H1 (cell line): ENCODE results near the gene CCDC78. TPM values are rescaled to one million over a fixed set of nuclear protein-coding genes. Genes with fewer than 3 reads are reported as not detected.

Experiments used
- CTCF ChIA-PET: fragments of 300-600 bp; sonication (Branson Sonifier 250); formaldehyde crosslinking; loops from one replicate; lab custom pipeline; 2021; ENCODE audit not compliant: partially characterized antibody; lab: Charles Lee
- POLR2A ChIA-PET: fragments of 300-600 bp; sonication (Branson Sonifier 250); formaldehyde crosslinking; loops from one replicate; lab custom pipeline; 2021; ENCODE audit warnings: inconsistent platforms; ENCODE audit not compliant: partially characterized antibody; lab: Charles Lee
- DNase-seq, 2 experiments: peaks; one replicate each; pipeline versions ENCODE4 v3.0.0 to v3.0.0-alpha.2; 2010 to 2022; ENCODE audit warnings: low spot score in 2 of 2, low read depth in 1 of 2, mixed read lengths in 1 of 2
- FAIRE-seq: peaks from 2 replicates; lab custom pipeline; 2011; peaks lifted over from hg19 to GRCh38; lab: Jason Lieb, UNC
- H2AFZ ChIP-seq: 2 replicates; pipeline ENCODE4 v1.8.1; 2012; ENCODE audit warnings: low read length, inconsistent platforms
- H2AK5ac ChIP-seq: 2 replicates; pipeline ENCODE4 v1.6.1; 2013; ENCODE audit warnings: low read depth, low read length
- H2BK120ac ChIP-seq: replicated peaks from 2 replicates; pipeline ENCODE3; 2013; ENCODE audit warnings: low read depth, low read length, inconsistent platforms
- H2BK12ac ChIP-seq: 2 replicates; pipeline ENCODE4 v1.6.1; 2013; ENCODE audit warnings: low read depth, low read length
- H2BK15ac ChIP-seq: 2 replicates; pipeline ENCODE4 v1.6.1; 2013; ENCODE audit warnings: low read length
- H2BK20ac ChIP-seq: 2 replicates; pipeline ENCODE4 v1.6.1; 2013; ENCODE audit warnings: low read length
- H2BK5ac ChIP-seq: 2 replicates; pipeline ENCODE4 v1.6.1; 2013; ENCODE audit warnings: low read depth, low read length
- H3K14ac ChIP-seq: 2 replicates; pipeline ENCODE4 v1.6.1; 2013; ENCODE audit warnings: inconsistent platforms; ENCODE audit not compliant: insufficient read length
- H3K18ac ChIP-seq: 2 replicates; pipeline ENCODE4 v1.6.1; 2013; ENCODE audit warnings: low read length; ENCODE audit errors: extremely low read depth
- H3K23ac ChIP-seq: 2 replicates; pipeline ENCODE4 v1.6.1; 2013; ENCODE audit warnings: inconsistent platforms; ENCODE audit not compliant: insufficient read length
- H3K23me2 ChIP-seq: 2 replicates; pipeline ENCODE4 v1.6.1; 2013; ENCODE audit warnings: low read depth, low read length
- H3K27ac ChIP-seq: 2 replicates; pipeline ENCODE4 v1.6.1; 2011; ENCODE audit warnings: low read depth, low read length, inconsistent platforms
- H3K27me3 ChIP-seq, 4 experiments: replicated peaks in 1 of 4; 1 replicate in 1 of 4; 2 replicates in 3 of 4; pipeline versions ENCODE4 v1.6.1 to v1.8.1; 2011 to 2013; ENCODE audit warnings: low read length in 3 of 4, mild to moderate bottlenecking in 3 of 4, inconsistent platforms in 2 of 4, mixed read lengths in 2 of 4, moderate library complexity in 1 of 4; ENCODE audit not compliant: control insufficient read depth in 3 of 4, insufficient read depth in 3 of 4; ENCODE audit errors: extremely low read depth in 1 of 4
- H3K36me3 ChIP-seq, 4 experiments: 2 replicates each; pipeline versions ENCODE4 v1.6.1 to v1.8.1; 2011 to 2013; ENCODE audit warnings: mild to moderate bottlenecking in 4 of 4, low read length in 3 of 4, moderate library complexity in 2 of 4, control low read depth in 1 of 4, inconsistent platforms in 1 of 4; ENCODE audit not compliant: insufficient read depth in 4 of 4, control insufficient read depth in 2 of 4
- H3K4ac ChIP-seq: replicated peaks from 2 replicates; pipeline ENCODE3; 2013; ENCODE audit warnings: low read length, low read depth, mixed read lengths, inconsistent platforms; ENCODE audit not compliant: insufficient read length
- H3K4me1 ChIP-seq, 4 experiments: replicated peaks in 1 of 4; 1 replicate in 1 of 4; 2 replicates in 3 of 4; pipeline versions ENCODE4 v1.6.1 to v1.8.1; 2011 to 2013; ENCODE audit warnings: low read length in 3 of 4, inconsistent platforms in 2 of 4, mixed read lengths in 1 of 4; ENCODE audit not compliant: insufficient read depth in 4 of 4, control insufficient read depth in 3 of 4
- H3K4me2 ChIP-seq, 2 experiments: 2 replicates each; pipeline versions ENCODE4 v1.6.1 to v1.8.1; 2011 to 2013; ENCODE audit warnings: low read depth in 2 of 2, low read length in 2 of 2, control low read depth in 1 of 2, inconsistent platforms in 1 of 2, mild to moderate bottlenecking in 1 of 2; ENCODE audit not compliant: insufficient read depth in 1 of 2
- H3K4me3 ChIP-seq, 4 experiments: fragments of 200-600, 300-600 bp in 1 of 4; sonication (generic), shearing (Covaris generic), sonication (Bioruptor Twin) in 1 of 4; 2 replicates each; pipeline versions ENCODE4 v1.5.1 to v1.8.1; 2011 to 2016; ENCODE audit warnings: low read length in 4 of 4, low read depth in 3 of 4, control low read depth in 2 of 4, inconsistent platforms in 2 of 4, mild to moderate bottlenecking in 2 of 4, mixed read lengths in 1 of 4, moderate library complexity in 1 of 4; ENCODE audit not compliant: insufficient read depth in 2 of 4; ENCODE audit errors: extremely low read depth in 1 of 4
- H3K56ac ChIP-seq: replicated peaks from 2 replicates; pipeline ENCODE3; 2013; ENCODE audit warnings: low read depth, mild to moderate bottlenecking, mixed read lengths, low read length, inconsistent platforms; ENCODE audit not compliant: insufficient read length
- H3K79me1 ChIP-seq: 2 replicates; pipeline ENCODE4 v1.6.1; 2013; ENCODE audit warnings: low read depth, low read length, control low read depth
- H3K79me2 ChIP-seq, 2 experiments: 2 replicates each; pipeline versions ENCODE4 v1.6.1 to v1.8.1; 2012 to 2013; ENCODE audit warnings: low read length in 2 of 2, mild to moderate bottlenecking in 2 of 2, inconsistent platforms in 1 of 2; ENCODE audit not compliant: insufficient read depth in 2 of 2, control insufficient read depth in 1 of 2
- H3K9ac ChIP-seq, 4 experiments: replicated peaks in 1 of 4; 1 replicate in 1 of 4; 2 replicates in 3 of 4; pipeline versions ENCODE4 v1.6.1 to v1.8.1; 2011 to 2013; ENCODE audit warnings: low read depth in 3 of 4, low read length in 3 of 4, control low read depth in 2 of 4, mild to moderate bottlenecking in 2 of 4, moderate library complexity in 2 of 4, inconsistent platforms in 1 of 4; ENCODE audit errors: extremely low read depth in 1 of 4
- H3K9me3 ChIP-seq, 2 experiments: 2 replicates each; pipeline versions ENCODE4 v1.6.1 to v1.8.1; 2012 to 2013; ENCODE audit warnings: mild to moderate bottlenecking in 2 of 2, moderate library complexity in 2 of 2, control low read depth in 1 of 2, inconsistent platforms in 1 of 2, low read depth in 1 of 2, low read length in 1 of 2, mixed read lengths in 1 of 2; ENCODE audit not compliant: insufficient read depth in 2 of 2
- H4K20me1 ChIP-seq, 2 experiments: replicated peaks in 1 of 2; 2 replicates each; pipeline versions ENCODE3 to v1.8.1; 2011 to 2013; ENCODE audit warnings: inconsistent platforms in 2 of 2, low read length in 2 of 2, mild to moderate bottlenecking in 1 of 2; ENCODE audit not compliant: insufficient read depth in 2 of 2, control insufficient read depth in 1 of 2
- H4K5ac ChIP-seq: 2 replicates; pipeline ENCODE4 v1.6.1; 2013; ENCODE audit warnings: low read length, low read depth, mixed read lengths, inconsistent platforms; ENCODE audit not compliant: insufficient read length
- H4K8ac ChIP-seq: 2 replicates; pipeline ENCODE4 v1.8.0; 2013; ENCODE audit warnings: mild to moderate bottlenecking, moderate library complexity, low read length, inconsistent platforms; ENCODE audit not compliant: insufficient read depth; ENCODE audit errors: extremely low read depth
- H4K91ac ChIP-seq: replicated peaks from 2 replicates; pipeline ENCODE3; 2013; ENCODE audit warnings: low read length, mixed read lengths, inconsistent platforms; ENCODE audit not compliant: insufficient read length
- ASH2L ChIP-seq: fragments of 200-600, 300-600 bp; sonication (generic); IDR thresholded peaks from one replicate; pipeline ENCODE4 v1.7.1; 2017; ENCODE audit warnings: low read length
- GABPA ChIP-seq: IDR thresholded peaks from 2 replicates; pipeline ENCODE4 v1.6.1; 2011; ENCODE audit warnings: mild to moderate bottlenecking, low read length, moderate library complexity, borderline replicate concordance; ENCODE audit not compliant: insufficient read depth
- KDM4A ChIP-seq: IDR thresholded peaks from one replicate; pipeline ENCODE4 v1.7.1; 2012; ENCODE audit warnings: low read depth, mild to moderate bottlenecking, moderate library complexity, low read length, inconsistent platforms; ENCODE audit not compliant: severe bottlenecking
- POLR2A ChIP-seq, 2 experiments: IDR thresholded peaks; 1 replicate in 1 of 2; 2 replicates in 1 of 2; pipeline ENCODE4 v1.6.1; 2011; ENCODE audit warnings: low read depth in 2 of 2, low read length in 2 of 2, mild to moderate bottlenecking in 2 of 2; ENCODE audit errors: control extremely low read depth in 1 of 2
- SIRT6 ChIP-seq: IDR thresholded peaks from one replicate; pipeline ENCODE4 v1.7.1; 2012; ENCODE audit warnings: low read length, inconsistent platforms
- TAF7 ChIP-seq: optimal IDR thresholded peaks from 2 replicates; pipeline ENCODE3; 2011; ENCODE audit warnings: low read depth, mild to moderate bottlenecking, inconsistent platforms, low read length, moderate library complexity, borderline replicate concordance
- WGBS, 2 experiments: shearing (Covaris generic) in 1 of 2; methylation state at CpG; one replicate each; pipeline versions ENCODE4 v1.1.6 to v1.1.7; 2013 to 2015; ENCODE audit warnings: low lambda C conversion rate in 2 of 2, mixed read lengths in 2 of 2, inconsistent platforms in 1 of 2, low coverage in 1 of 2, missing lambda C conversion rate in 1 of 2; ENCODE audit not compliant: insufficient replicate concordance in 2 of 2, insufficient coverage in 1 of 2, insufficient read length in 1 of 2; ENCODE audit errors: extremely low coverage in 1 of 2, missing lambda C conversion rate in 1 of 2; 5-methylcytosine and 5-hydroxymethylcytosine counted together
- polyA plus RNA-seq, 7 experiments: library from polyadenylated mRNA; depleted of rRNA in 3 of 7; stranded (reverse) in 5 of 7; unstranded in 2 of 7; fragments of >200 nt in 5 of 7; fragments of 200-250 nt in 2 of 7; gene quantifications; 1 replicate in 5 of 7; 2 replicates in 1 of 7; 4 replicates in 1 of 7; pipeline versions ENCODE4 v1.2.1 to v1.2.3, GENCODE V29; 2011 to 2013; ENCODE audit warnings: missing spikeins in 2 of 7, mixed read lengths in 2 of 7
- total RNA-seq: library from RNA; stranded (reverse); fragmentation: NEBNext Ultra II Directional; extraction: Animal tissue kit (Norgen Biotek cat#: 25700); gene quantifications from 2 replicates; pipeline ENCODE4 v1.2.1, GENCODE V29; 2021
- TF ChIP-seq, protein P1 (sequence below): IDR thresholded peaks from 2 replicates; pipeline ENCODE4 v1.6.1; 2011; ENCODE audit warnings: low read length, improper control_type of control experiment
- TF ChIP-seq, protein P2 (sequence below): IDR thresholded peaks from 2 replicates; pipeline ENCODE4 v1.6.1; 2012; ENCODE audit warnings: inconsistent platforms
- TF ChIP-seq, protein P3 (sequence below): IDR thresholded peaks from 2 replicates; pipeline ENCODE4 v1.6.1; 2011; ENCODE audit warnings: low read depth, mild to moderate bottlenecking, low read length; ENCODE audit not compliant: insufficient read depth

Gene CCDC78
- total and polyA plus RNA-seq, 2 of the 8 experiments (the other 6 are each of a cell fraction or from before 2014, with no cell fraction given), result 7.1 to 8.5 TPM

DNA sequence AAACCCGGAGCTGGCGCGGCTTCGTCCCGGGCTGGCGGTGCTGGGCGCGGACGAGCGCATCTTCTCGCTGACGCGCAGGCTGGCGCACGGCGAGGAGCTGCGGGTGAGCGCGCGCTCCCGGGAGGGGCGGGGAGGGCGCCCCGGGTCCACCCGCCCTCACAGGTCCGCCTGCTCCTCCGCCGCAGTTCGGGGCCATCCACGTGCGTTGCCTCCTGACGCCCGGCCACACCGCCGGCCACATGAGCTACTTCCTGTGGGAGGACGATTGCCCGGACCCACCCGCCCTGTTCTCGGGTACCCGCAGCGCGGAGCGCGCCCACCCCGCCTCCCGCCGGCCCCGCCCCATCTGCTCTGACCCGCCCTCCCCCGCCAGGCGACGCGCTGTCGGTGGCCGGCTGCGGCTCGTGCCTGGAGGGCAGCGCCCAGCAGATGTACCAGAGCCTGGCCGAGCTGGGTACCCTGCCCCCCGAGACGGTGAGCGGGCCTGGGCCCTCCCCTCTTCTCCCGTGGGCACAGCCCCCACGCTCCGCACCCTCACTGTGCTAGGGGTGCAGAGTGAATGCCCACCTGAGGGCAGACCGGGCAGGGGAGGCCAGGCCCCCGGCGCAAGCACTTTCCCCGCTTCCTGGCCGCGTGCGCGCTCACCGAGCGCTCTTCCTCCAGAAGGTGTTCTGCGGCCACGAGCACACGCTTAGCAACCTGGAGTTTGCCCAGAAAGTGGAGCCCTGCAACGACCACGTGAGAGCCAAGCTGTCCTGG lies 2.1 kb upstream of the CCDC78 start:
- Histone ChIP-seq H3K9me3 (no peaks in the 10 kb centered on the region), H3K36me3 (peaks cover 0 to 3% (median under 1%) of the 10 kb centered on the region in 4 experiments; a peak in 1 of 8 replicates), H2BK20ac (no peak overlapping the region), H3K23ac (no peak overlapping the region), H3K27me3 (peaks cover 0 to 16% (median 5%) of the 10 kb centered on the region in 4 experiments; a peak in 4 of 7 replicates), H3K79me1 (no peaks in the 10 kb centered on the region), H3K79me2 (no peaks in the 10 kb centered on the region), H4K5ac (peak overlapping the region; percentile 66), H2BK12ac (no peak overlapping the region), H3K27ac (no peak overlapping the region; the same call in 1 of the 2 replicates), H4K20me1 (peaks cover 0 to 9% of the 10 kb centered on the region in 2 experiments), H3K4ac (no peak overlapping the region), H3K9ac (peak overlapping the region in 1 of 4 experiments; percentile 36; a peak in 1 of 7 replicates), H4K91ac (peak overlapping the region; percentile 91), H2AFZ (no peak overlapping the region), H3K4me3 (peak overlapping the region; percentile 24 to 83 (median 37)), H2BK5ac (no peak overlapping the region; the same call in 1 of the 2 replicates), H2BK15ac (no peak overlapping the region), H3K14ac (no peak overlapping the region), H3K23me2 (peaks cover 19% of the 10 kb centered on the region; the same call in 1 of the 2 replicates), H4K8ac (no peak overlapping the region; the same call in 1 of the 2 replicates), H2AK5ac (no peak overlapping the region), H3K4me2 (peak overlapping the region; percentile 93 to 99), H3K4me1 (peaks cover 0 to 14% (median 8%) of the 10 kb centered on the region in 4 experiments; a peak in 5 of 7 replicates), H3K18ac (peak overlapping the region; percentile 96), H3K56ac (peak overlapping the region; percentile 32), H2BK120ac (no peak overlapping the region)
- ChIA-PET POLR2A (interaction anchor here (0.8 to 23.0 kb wide), 8 partner anchors 11 to 72 kb away, joined by 3 to 353 read pairs (median 9); partner anchors contain the start of genes ANTKMT, CCDC78, CHTF18 and CIAO3), CTCF (interaction anchor here (32.4 to 35.8 kb wide), 3 partner anchors 8 to 56 kb away, joined by 424 to 977 read pairs (median 977); partner anchors contain the start of genes ANTKMT, CCDC78, CHTF18 and CIAO3)
- FAIRE-seq (no peak), DNase-seq (no peak)
- 2% methylated on average over 42 of the region's 80 CpGs; no CpG with 5 or more reads in 1 of the 2 experiments for WGBS, 2 experiments
- TF ChIP-seq TAF7, result peak; percentile 32
- 0 out of 3 replicates have a peak, but pooled peaks of 1 of the 2 experiments have one; percentile 15 for TF ChIP-seq POLR2A (IDR thresholded peaks at IDR 0.05; ENCODE audit: control extremely low read depth in 1 of 2, low read depth in 2 of 2, low read length in 2 of 2)
- TF ChIP-seq, protein P1, sequence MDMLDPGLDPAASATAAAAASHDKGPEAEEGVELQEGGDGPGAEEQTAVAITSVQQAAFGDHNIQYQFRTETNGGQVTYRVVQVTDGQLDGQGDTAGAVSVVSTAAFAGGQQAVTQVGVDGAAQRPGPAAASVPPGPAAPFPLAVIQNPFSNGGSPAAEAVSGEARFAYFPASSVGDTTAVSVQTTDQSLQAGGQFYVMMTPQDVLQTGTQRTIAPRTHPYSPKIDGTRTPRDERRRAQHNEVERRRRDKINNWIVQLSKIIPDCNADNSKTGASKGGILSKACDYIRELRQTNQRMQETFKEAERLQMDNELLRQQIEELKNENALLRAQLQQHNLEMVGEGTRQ, result 0 out of 2 replicates have a peak, but pooled peaks have one; percentile 8
- TF ChIP-seq, protein P2, sequence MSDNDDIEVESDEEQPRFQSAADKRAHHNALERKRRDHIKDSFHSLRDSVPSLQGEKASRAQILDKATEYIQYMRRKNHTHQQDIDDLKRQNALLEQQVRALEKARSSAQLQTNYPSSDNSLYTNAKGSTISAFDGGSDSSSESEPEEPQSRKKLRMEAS, result peak; percentile 91
- TF ChIP-seq, protein P3, sequence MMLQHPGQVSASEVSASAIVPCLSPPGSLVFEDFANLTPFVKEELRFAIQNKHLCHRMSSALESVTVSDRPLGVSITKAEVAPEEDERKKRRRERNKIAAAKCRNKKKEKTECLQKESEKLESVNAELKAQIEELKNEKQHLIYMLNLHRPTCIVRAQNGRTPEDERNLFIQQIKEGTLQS, result no peak
- no peak for TF ChIP-seq SIRT6
- no peak for TF ChIP-seq ASH2L
- TF ChIP-seq KDM4A, result peak; percentile 38
- 0 out of 2 replicates have a peak, but pooled peaks have one; percentile 2 for TF ChIP-seq GABPA
